Heart left ventricle (tissue), 13 donors: ENCODE results near the gene MAP3K5.

Experiments
- CTCF ChIP-seq, 12 donors: fragments of 200-600 bp; sonication (generic) in 4 of 12; IDR thresholded peaks; one replicate each; pipeline versions ENCODE4 v1.5.0 to v1.8.0; 2018 to 2022; ENCODE audit warnings: antibody characterized with exemption in 12 of 12, mild to moderate bottlenecking in 5 of 12
- POLR2A ChIP-seq, 2 donors: fragments of 450-650 bp; IDR thresholded peaks; one replicate each; pipeline ENCODE4 v1.6.1; 2017; ENCODE audit warnings: antibody characterized with exemption in 2 of 2, mild to moderate bottlenecking in 2 of 2, moderate library complexity in 2 of 2
- donor health status: ischemic (EF 13 %, LVEDD 7.1; RV severe dilation, severe dysfunction).
- donor health status: DM: no; HTN: yes; CAD: no.
- donor health status: DM: no; HTN: no; CAD: no.
- donor health status: ischemic (EF 25% LVEDD 6.9; RV normal size, moderate dysfunction).
- donor health status: ischemic (EF 25% LVEDD 5.7; RV mildly dilated, moderate dysfunction).
- donor health status: ischemic (EF 35%, LVEDD 5.7; RV mildly dilated, moderate dysfunction).
- donor health status: nonischemic (EF 11% LVEDD 7.7; RV severe dilation, severe dysfunction).
- donor health status: DM: yes; HTN: yes; CAD: no.
- donor health status: PGD.
- donor health status: ischemic (EF 29% LVEDD 5.4; RV normal size, mild dysfunction).
- donor health status: nonischemic (EF 23%, LVEDD 6.1; RV moderate dilation, normal function).

DNA sequence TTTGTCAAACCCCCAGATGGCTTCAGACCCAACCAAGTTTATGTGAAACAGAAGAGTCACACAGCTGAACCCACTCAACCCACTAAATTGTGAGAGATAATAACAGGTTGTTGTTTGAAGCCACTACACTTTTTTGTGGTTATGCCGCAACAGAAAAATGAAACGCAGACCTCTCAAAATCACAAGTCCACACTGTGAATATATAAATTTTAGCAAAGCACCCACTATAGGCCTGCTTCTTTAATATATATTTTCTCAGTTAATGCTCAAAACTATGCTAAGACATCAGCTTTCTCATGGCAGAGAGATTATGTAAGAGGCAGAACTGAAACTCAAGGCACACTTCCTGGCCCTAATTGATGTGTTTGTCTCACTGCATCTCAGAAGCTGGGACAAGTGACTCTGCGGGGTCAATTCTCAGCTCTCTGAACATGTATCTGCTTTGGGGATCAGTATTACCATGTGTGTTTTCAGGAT lies 27.7 kb downstream of the MAP3K5 start:
- no peak for TF ChIP-seq CTCF (IDR thresholded peaks at IDR 0.05)
- no peak for TF ChIP-seq POLR2A (IDR thresholded peaks at IDR 0.05)
